ENCODE results near the gene HDAC8. TPM values are rescaled to one million over a fixed set of nuclear protein-coding genes. Genes with fewer than 3 reads are reported as not detected.
"Not testable (repeated sequence)": the region's sequence is repeated elsewhere in the genome, so short reads cannot be mapped to it uniquely, and the experiment has no call there.

Gene HDAC8
- total RNA-seq, 1 donor from 2014 or later, result 22.3 TPM

GRCh38 chrX:72604705-72605104, 32.1 kb upstream of the HDAC8 start:
- TF ChIP-seq CTCF (IDR thresholded peaks at IDR 0.05; ENCODE audit: insufficient read depth, low read length, poor library complexity, severe bottlenecking), result no peak
- DNase-seq (ENCODE audit: low read depth), result no peak

GRCh38 chrX:72604112-72604511, 31.5 kb upstream of the HDAC8 start:
- no peak for DNase-seq (ENCODE audit: low read depth)
- H3K4me3 ChIP-seq (ENCODE audit: low read depth, low read length), result no peak overlapping the region
- no peaks in the 10 kb centered on the region for H3K36me3 ChIP-seq (ENCODE audit: control insufficient read depth, insufficient read depth, low read length)
- no peaks in the 10 kb centered on the region for H3K27me3 ChIP-seq (ENCODE audit: control insufficient read depth, insufficient read depth, low read length)
- no peak for TF ChIP-seq CTCF (IDR thresholded peaks at IDR 0.05; ENCODE audit: insufficient read depth, low read length, poor library complexity, severe bottlenecking)

More at GRCh38 chrX:72604705-72605104, 32.1 kb upstream of the HDAC8 start:
- Histone ChIP-seq H3K4me3 (ENCODE audit: low read depth, low read length) (no peak overlapping the region), H3K36me3 (ENCODE audit: control insufficient read depth, insufficient read depth, low read length) (no peaks in the 10 kb centered on the region), H3K27me3 (ENCODE audit: control insufficient read depth, insufficient read depth, low read length) (no peaks in the 10 kb centered on the region)

GRCh38 chrX:72591038-72591437, 18.4 kb upstream of the HDAC8 start:
- H3K27me3 ChIP-seq (ENCODE audit: control insufficient read depth, insufficient read depth, low read length); H3K4me3 ChIP-seq (ENCODE audit: low read depth, low read length); H3K36me3 ChIP-seq (ENCODE audit: control insufficient read depth, insufficient read depth, low read length); DNase-seq (ENCODE audit: low read depth): not testable (repeated sequence)

- Histone ChIP-seq H3K36me3 (ENCODE audit: control insufficient read depth, insufficient read depth, low read length) (no peaks in the 10 kb centered on the region), H3K4me3 (ENCODE audit: low read depth, low read length) (no peak overlapping the region), H3K27me3 (ENCODE audit: control insufficient read depth, insufficient read depth, low read length) (no peaks in the 10 kb centered on the region)
- DNase-seq (ENCODE audit: low read depth), result no peak
- no peak for TF ChIP-seq CTCF (IDR thresholded peaks at IDR 0.05; ENCODE audit: insufficient read depth, low read length, poor library complexity, severe bottlenecking)
Observed at GRCh38 chrX:72584163-72584562, 11.5 kb upstream of the HDAC8 start.

GRCh38 chrX:72576141-72576894, 3.7 kb upstream of the HDAC8 start:
- Histone ChIP-seq H3K27me3 (ENCODE audit: control insufficient read depth, insufficient read depth, low read length) (no peaks in the 10 kb centered on the region), H3K4me3 (ENCODE audit: low read depth, low read length) (no peak overlapping the region), H3K36me3 (ENCODE audit: control insufficient read depth, insufficient read depth, low read length) (no peaks in the 10 kb centered on the region)
- no peak for DNase-seq (ENCODE audit: low read depth)
- no peak for TF ChIP-seq CTCF (IDR thresholded peaks at IDR 0.05; ENCODE audit: insufficient read depth, low read length, poor library complexity, severe bottlenecking)

GRCh38 chrX:72573158-72573511, 492 bp upstream of the HDAC8 start:
- DNase-seq (ENCODE audit: low read depth), result no peak
- H3K4me3 ChIP-seq (ENCODE audit: low read depth, low read length), result peak overlapping the region; percentile 65
- H3K27me3 ChIP-seq (ENCODE audit: control insufficient read depth, insufficient read depth, low read length), result no peaks in the 10 kb centered on the region
- TF ChIP-seq CTCF (IDR thresholded peaks at IDR 0.05; ENCODE audit: insufficient read depth, low read length, poor library complexity, severe bottlenecking), result no peak
- no peaks in the 10 kb centered on the region for H3K36me3 ChIP-seq (ENCODE audit: control insufficient read depth, insufficient read depth, low read length)

Measured in kidney epithelial cell (primary cell).